Ascending aorta (tissue), 2 donors: ENCODE measurements around the gene ARG2. TPM values are rescaled to one million over a fixed set of nuclear protein-coding genes. Genes with fewer than 3 reads are reported as not detected.

Source experiments
- DNase-seq, 2 donors: peaks; one replicate each; pipeline ENCODE4 v3.0.0-alpha.2; 2019; ENCODE audit warnings: low spot score in 2 of 2
- H3K27ac ChIP-seq, 2 donors: fragments of 200-600 bp; sonication (generic); one replicate each; pipeline ENCODE4 v1.5.1; 2016 to 2017; ENCODE audit warnings: mild to moderate bottlenecking in 1 of 2
- H3K27me3 ChIP-seq: fragments of 200-600 bp; sonication (generic); one replicate; pipeline ENCODE4 v1.5.1; 2017
- H3K36me3 ChIP-seq, 2 donors: fragments of 200-600 bp; sonication (generic); one replicate each; pipeline ENCODE4 v1.5.1; 2016
- H3K4me1 ChIP-seq, 2 donors: fragments of 200-600 bp; sonication (generic); one replicate each; pipeline ENCODE4 v1.5.1; 2016 to 2017; ENCODE audit warnings: mild to moderate bottlenecking in 1 of 2
- H3K4me3 ChIP-seq, 2 donors: fragments of 200-600 bp; sonication (generic); one replicate each; pipeline ENCODE4 v1.5.1; 2016 to 2017; ENCODE audit warnings: mild to moderate bottlenecking in 1 of 2
- H3K9me3 ChIP-seq, 2 donors: fragments of 200-600 bp; sonication (generic); one replicate each; pipeline ENCODE4 v1.5.1; 2016
- intact Hi-C: fragments of 100-400 bp; cut with DNase I; formaldehyde crosslinking; loops from one replicate; pipeline ENCODE4 v1.15.1; 2023
- total RNA-seq: library from RNA; depleted of rRNA; stranded (reverse); fragments of >200 nt; gene quantifications from one replicate; pipeline ENCODE4 v1.1.0, GENCODE V29; 2016
- TF ChIP-seq, protein P1 (sequence below), 3 experiments: fragments of 200-600 bp in 2 of 3; fragments of 450-650 bp in 1 of 3; sonication (generic) in 2 of 3; IDR thresholded peaks; one replicate each; pipeline ENCODE4 v1.5.1; 2016 to 2019; ENCODE audit warnings: antibody characterized with exemption in 3 of 3, mild to moderate bottlenecking in 1 of 3, moderate library complexity in 1 of 3

The ARG2 gene
- total RNA-seq, 1 donor from 2014 or later = 10.1 TPM

DNA sequence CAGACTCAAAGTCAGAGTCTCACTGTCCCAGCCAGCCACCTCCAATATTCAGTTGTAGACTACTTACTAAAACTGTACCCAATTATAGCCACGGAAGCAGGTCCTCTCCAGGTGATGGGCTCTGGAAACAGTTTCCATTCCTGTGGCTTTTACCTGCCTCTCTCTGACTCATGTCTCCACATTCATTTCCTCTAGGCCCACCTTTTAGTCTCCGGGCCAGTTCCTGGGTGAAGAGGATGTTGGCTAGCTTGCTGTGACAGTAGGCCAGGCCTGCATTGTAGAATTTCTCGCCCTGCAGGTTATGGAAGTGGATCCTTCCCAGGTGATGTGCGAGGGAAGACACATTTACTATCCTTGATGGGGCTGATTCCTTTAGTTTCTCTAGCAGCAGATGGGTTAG, 70.3 kb downstream of the ARG2 start:
- TF ChIP-seq, protein P1, sequence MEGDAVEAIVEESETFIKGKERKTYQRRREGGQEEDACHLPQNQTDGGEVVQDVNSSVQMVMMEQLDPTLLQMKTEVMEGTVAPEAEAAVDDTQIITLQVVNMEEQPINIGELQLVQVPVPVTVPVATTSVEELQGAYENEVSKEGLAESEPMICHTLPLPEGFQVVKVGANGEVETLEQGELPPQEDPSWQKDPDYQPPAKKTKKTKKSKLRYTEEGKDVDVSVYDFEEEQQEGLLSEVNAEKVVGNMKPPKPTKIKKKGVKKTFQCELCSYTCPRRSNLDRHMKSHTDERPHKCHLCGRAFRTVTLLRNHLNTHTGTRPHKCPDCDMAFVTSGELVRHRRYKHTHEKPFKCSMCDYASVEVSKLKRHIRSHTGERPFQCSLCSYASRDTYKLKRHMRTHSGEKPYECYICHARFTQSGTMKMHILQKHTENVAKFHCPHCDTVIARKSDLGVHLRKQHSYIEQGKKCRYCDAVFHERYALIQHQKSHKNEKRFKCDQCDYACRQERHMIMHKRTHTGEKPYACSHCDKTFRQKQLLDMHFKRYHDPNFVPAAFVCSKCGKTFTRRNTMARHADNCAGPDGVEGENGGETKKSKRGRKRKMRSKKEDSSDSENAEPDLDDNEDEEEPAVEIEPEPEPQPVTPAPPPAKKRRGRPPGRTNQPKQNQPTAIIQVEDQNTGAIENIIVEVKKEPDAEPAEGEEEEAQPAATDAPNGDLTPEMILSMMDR (IDR thresholded peaks at IDR 0.05) = no peak
- no peak for DNase-seq
- Histone ChIP-seq H3K36me3 (peaks cover 35 to 61% of the 10 kb centered on the region in 2 donors), H3K27me3 (no peaks in the 10 kb centered on the region), H3K4me3 (no peak overlapping the region), H3K27ac (no peak overlapping the region), H3K9me3 (no peaks in the 10 kb centered on the region), H3K4me1 (peaks cover 0 to 5% of the 10 kb centered on the region in 2 donors)
- intact Hi-C loops = loop anchor here (10.0 kb wide), 2 partner anchors 335 to 445 kb away; partner anchors contain the start of genes ATP6V1D and PALS1

DNA sequence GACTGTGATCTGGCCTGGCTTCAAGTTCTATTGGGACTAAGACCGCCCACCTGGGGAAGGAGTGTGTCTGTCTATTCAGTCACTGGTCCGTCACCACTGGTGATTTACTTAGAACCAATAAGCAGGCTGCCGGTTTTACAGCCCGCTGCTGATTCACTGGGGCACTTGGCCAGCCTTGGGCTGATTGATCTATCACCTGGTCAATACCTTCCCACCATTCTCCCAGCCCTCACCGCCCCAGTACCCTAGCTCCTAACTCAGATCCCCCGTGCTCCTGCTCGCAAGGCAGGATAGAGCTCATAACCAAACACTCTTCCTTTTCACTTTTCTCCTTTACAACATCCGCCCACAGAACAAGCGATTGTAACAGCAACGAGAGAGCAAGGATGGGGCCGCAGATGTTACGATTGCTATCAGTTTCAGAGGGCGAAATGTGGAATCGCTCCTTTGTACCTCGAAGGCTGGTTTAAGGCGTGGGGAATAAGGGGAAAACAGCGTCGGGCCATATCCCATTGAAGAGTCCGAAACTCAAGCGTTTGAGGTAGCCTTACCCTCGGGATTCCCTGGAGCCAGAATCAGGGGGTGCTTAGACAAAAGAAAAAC, 75.2 kb downstream of the ARG2 start:
- Histone ChIP-seq H3K4me3 (peak overlapping the region; percentile 68 to 88), H3K36me3 (peaks cover 12 to 24% of the 10 kb centered on the region in 2 donors), H3K27ac (peak overlapping the region; percentile 74 to 84), H3K4me1 (peaks cover 0 to 5% of the 10 kb centered on the region in 2 donors), H3K27me3 (no peaks in the 10 kb centered on the region), H3K9me3 (no peaks in the 10 kb centered on the region)
- TF ChIP-seq, protein P1 (IDR thresholded peaks at IDR 0.05) = no peak
- peak; percentile 49 to 85 for DNase-seq
- intact Hi-C loops = loop anchor here (2.0 to 10.0 kb wide), 4 partner anchors 20 to 450 kb away; partner anchors contain the start of genes ARG2, ATP6V1D, PALS1 and VTI1B

DNA sequence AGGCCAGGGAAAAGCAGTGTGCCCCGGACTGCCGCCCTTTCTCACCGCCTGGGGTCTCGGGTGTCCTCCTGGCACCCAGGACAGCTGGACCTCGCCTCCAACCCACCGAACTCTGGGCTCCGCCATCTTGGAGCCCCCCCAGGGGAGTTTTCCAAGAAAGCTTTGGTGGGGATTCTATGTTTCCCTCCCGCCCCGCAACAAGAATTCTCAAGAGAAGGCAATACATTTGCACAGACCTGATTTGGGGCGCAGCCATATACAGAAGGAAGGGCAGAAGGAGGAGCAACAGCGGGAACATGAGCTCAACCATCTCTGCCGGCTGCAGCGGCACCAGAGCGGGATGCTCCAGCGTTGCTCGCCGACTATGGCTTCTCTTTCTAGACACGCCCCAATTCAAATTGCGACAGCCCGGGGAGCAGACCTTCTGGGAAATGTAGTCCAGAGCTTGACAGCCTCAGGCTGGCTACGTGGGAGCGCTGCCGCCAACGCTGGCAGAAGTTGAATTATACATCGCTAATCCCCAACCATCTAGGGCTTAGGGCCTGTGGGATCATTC, 75.8 kb downstream of the ARG2 start, which contains the start of gene RDH11:
Gene RDH11, minus strand, starts transcription at position 371 of the 556 bp plus-strand sequence. Its CDS starts 61 bp downstream, at position 310.
- peak; percentile 70 to 94 for DNase-seq
- intact Hi-C loops = loop anchor here (2.0 to 10.0 kb wide), 4 partner anchors 21 to 451 kb away; partner anchors contain the start of genes ARG2, ATP6V1D, PALS1 and VTI1B
- Histone ChIP-seq H3K4me1 (peaks cover 0 to 5% of the 10 kb centered on the region in 2 donors), H3K9me3 (no peaks in the 10 kb centered on the region), H3K36me3 (peaks cover 7 to 18% of the 10 kb centered on the region in 2 donors), H3K27ac (peak within 1 kb of the TSS; percentile 74 to 84), H3K27me3 (no peaks in the 10 kb centered on the region), H3K4me3 (peak within 1 kb of the TSS; percentile 68 to 88)
- TF ChIP-seq, protein P1 (IDR thresholded peaks at IDR 0.05) = no peak

DNA sequence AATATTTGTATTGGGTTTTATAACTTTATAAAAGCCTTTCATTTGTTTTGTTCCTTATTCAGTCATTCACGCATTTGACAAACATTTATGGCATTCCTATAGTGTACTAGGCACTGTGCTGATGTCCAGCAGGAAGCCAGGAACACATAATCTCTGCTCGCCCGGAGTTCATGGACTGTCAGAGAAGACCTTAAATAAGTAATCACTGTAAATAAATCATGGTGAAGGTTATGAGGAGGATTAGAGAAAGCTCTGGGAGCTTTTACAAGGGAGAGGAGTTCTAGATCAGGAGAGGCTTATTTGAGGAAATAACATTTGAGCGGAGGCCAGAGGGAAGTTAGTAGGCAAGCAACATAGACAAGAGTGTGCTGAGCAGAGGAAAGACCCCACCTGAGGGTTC, 77.3 kb downstream of the ARG2 start:
- intact Hi-C loops = loop anchor here (10.0 kb wide), 2 partner anchors 342 to 452 kb away; partner anchors contain the start of genes ATP6V1D and PALS1
- no peak for DNase-seq
- TF ChIP-seq, protein P1 (IDR thresholded peaks at IDR 0.05) = no peak
- Histone ChIP-seq H3K4me3 (no peak overlapping the region), H3K9me3 (no peaks in the 10 kb centered on the region), H3K27me3 (no peaks in the 10 kb centered on the region), H3K27ac (no peak overlapping the region), H3K36me3 (peaks cover under 1 to 5% of the 10 kb centered on the region in 2 donors), H3K4me1 (peaks cover 0 to 5% of the 10 kb centered on the region in 2 donors)

DNA sequence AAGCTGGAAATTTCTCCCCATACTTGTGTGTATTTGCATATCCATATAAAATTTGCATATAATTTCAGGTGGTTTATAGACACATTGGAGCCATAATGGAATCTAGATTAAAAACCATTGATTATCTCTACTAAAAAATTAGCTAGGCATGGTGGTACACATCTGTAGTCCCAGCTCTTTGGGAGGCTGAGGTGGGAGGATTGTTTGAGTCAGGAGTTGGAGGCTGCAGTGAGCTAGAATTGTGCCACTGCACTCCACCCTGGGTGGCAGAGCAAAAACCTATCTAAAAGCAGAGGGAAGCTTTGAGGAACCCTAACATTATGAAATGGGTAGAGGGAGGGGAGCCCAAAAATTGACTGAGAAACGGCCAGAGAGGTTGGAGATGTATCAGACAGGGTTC, 78.5 kb downstream of the ARG2 start:
- intact Hi-C loops = loop anchor here (10.0 kb wide), 2 partner anchors 343 to 453 kb away; partner anchors contain the start of genes ATP6V1D and PALS1
- H3K9me3 ChIP-seq = no peaks in the 10 kb centered on the region
- TF ChIP-seq, protein P1 (IDR thresholded peaks at IDR 0.05) = no peak

More for the DNA sequence above, 78.5 kb downstream of the ARG2 start:
- Histone ChIP-seq H3K4me3 (no peak overlapping the region), H3K36me3 (no peaks in the 10 kb centered on the region), H3K27me3 (no peaks in the 10 kb centered on the region), H3K4me1 (peaks cover 0 to 5% of the 10 kb centered on the region in 2 donors), H3K27ac (no peak overlapping the region)
- DNase-seq = no peak

Other genes starting within 250 kb of the ARG2 start
- gene PLEK2, start 207.8 kb upstream of the ARG2 start, total RNA-seq = 0.53 TPM
- 5.5 TPM for gene TMEM229B, start 131.2 kb upstream of the ARG2 start, total RNA-seq
- 15.0 TPM for gene PLEKHH1, start 86.6 kb upstream of the ARG2 start, total RNA-seq
- gene PIGH, start 19.7 kb upstream of the ARG2 start, total RNA-seq = 20.9 TPM
- gene VTI1B, start 54.7 kb downstream of the ARG2 start, total RNA-seq = 43.2 TPM
- gene RDH11, start 75.8 kb downstream of the ARG2 start, total RNA-seq = 25.1 TPM
- not detected for gene RDH12, start 82.0 kb downstream of the ARG2 start, total RNA-seq
- 19.3 TPM for gene ZFYVE26, start 196.7 kb downstream of the ARG2 start, total RNA-seq
- not detected for gene RAD51B, start 199.9 kb downstream of the ARG2 start, total RNA-seq